LNCAP (cell line): ENCODE results near the gene DLGAP1.

Experiments used
- TF ChIP-seq, protein P1 (sequence below): fragments of 450-650 bp; IDR thresholded peaks from 2 replicates; pipeline ENCODE4 v1.5.1; 2017; ENCODE audit warnings: mild to moderate bottlenecking

Gene DLGAP1

DNA sequence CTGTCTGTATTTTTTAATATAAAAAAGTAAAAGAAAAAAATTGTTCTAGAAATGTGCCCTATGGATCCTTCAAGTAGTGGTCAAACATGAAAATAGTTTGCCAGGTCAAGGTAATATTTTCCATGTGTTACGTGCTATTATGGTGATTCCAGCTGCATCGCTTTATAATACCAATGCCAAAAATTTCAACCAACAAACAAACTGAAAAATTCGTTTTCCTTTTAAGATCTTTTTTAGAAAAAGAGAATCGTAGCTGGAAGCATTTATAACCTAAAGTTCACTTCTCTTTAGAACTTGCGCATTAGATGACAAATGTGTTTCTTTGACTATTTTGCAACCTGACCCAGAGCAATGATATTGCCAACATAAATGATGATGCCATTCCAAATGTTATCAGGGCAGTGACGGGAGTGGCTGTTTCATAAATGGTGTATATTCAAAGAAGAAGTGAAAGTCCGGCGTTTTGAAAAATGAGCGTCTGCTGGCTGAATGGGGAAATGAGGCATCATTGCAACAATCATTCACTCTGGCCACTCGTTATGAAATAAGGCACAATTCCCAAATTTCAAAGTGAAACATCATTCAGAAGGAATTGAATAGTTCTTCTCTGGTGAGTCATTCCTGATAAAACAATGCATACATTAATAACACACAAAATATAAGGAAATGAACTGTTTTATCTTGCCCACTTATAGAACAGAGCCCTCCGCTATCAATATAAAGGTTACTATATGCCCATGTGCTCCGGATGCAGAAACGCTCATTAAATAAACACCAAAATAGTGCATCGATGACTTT is 707.7 kb downstream of the DLGAP1 start:
- TF ChIP-seq, protein P1, sequence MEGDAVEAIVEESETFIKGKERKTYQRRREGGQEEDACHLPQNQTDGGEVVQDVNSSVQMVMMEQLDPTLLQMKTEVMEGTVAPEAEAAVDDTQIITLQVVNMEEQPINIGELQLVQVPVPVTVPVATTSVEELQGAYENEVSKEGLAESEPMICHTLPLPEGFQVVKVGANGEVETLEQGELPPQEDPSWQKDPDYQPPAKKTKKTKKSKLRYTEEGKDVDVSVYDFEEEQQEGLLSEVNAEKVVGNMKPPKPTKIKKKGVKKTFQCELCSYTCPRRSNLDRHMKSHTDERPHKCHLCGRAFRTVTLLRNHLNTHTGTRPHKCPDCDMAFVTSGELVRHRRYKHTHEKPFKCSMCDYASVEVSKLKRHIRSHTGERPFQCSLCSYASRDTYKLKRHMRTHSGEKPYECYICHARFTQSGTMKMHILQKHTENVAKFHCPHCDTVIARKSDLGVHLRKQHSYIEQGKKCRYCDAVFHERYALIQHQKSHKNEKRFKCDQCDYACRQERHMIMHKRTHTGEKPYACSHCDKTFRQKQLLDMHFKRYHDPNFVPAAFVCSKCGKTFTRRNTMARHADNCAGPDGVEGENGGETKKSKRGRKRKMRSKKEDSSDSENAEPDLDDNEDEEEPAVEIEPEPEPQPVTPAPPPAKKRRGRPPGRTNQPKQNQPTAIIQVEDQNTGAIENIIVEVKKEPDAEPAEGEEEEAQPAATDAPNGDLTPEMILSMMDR = no peak

DNA sequence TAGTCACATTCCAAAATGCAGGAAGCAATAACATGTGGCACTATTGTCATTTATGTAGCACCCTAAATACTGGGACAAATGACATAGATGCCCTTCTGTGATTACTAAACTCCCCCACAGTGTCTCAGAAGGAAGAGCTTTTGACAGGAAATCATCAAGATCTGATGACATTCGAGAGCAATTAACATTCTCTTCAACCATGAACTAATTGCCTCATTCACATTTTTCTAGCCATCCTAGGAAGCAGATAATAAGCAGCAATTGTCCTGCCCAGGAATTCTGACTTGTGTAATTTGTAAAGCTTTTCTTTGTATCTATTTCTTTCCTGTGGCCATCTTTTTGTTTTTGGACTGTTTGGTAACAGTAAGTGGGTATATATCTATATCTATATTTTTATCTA is 712.6 kb downstream of the DLGAP1 start:
- TF ChIP-seq, protein P1 = no peak

DNA sequence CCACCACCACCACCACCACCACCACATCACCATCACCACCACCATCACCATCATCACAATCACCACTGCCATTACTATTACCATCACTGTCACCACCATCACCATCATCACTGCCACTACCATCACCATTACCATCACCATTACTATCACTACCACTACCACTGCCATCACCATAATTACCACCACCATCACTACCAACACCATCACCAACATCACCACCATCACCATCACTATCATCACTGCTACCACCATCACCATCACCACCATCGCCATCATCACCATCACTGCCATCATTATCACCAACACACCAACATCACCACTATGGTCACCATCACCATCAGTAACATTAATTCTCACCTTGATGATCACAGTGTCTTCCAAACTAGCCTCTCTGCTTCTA is 713.8 kb downstream of the DLGAP1 start:
- TF ChIP-seq, protein P1 = no peak

DNA sequence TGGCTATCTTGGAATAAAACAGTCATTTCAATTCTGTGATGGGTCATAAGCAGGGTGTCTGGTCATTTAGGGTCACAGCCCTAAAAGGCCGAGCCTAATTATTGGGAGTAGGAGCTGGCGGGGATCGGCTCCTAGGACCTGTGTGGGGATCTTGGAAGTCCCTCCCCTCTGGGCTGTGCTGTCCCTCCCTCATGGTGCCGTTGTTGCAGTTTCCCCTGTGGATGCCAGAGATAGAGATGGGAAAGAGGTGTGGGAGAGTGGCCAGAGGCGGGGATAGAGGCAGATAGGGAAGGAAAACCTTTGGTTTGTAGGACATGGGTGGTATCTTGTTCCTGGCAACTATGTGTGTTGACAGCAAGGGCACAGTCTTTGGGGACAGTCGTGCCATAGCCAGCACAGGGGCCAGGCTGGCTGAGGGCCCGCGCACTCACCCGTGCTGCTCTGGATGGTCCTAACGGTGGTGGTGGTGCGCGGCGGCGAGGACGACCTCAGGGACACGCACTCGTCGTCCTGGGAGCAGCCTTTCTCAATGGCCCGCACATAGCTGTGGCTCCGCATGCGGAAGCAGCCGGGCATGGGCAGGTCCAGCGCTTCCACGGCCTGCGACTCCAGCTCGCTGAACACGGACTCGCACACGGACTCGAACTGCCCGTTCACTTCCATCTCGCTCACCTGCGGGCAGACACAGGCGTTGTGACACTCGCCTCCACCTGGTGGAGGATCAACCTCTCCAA is 726.2 kb downstream of the DLGAP1 start:
- TF ChIP-seq, protein P1 = no peak

DNA sequence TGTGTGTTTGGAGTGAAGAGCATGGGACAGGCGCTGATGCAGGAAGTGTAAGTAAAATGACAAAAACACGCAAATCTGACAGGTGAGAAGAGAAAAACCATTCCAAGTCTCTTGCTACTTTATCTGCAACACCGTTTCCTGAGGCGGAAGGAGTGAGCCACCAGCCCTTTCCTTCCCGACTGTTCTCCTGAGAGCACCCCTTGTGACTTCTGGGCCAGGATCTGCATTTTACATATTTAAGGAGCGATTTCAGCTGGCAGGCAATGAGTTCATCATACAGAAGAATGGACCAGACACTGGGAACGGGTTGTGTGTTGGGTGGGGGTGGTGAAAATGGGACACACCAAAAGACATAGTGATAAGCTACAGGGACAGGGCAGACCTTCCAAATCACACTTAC is 727.8 kb downstream of the DLGAP1 start:
- TF ChIP-seq, protein P1 = no peak

DNA sequence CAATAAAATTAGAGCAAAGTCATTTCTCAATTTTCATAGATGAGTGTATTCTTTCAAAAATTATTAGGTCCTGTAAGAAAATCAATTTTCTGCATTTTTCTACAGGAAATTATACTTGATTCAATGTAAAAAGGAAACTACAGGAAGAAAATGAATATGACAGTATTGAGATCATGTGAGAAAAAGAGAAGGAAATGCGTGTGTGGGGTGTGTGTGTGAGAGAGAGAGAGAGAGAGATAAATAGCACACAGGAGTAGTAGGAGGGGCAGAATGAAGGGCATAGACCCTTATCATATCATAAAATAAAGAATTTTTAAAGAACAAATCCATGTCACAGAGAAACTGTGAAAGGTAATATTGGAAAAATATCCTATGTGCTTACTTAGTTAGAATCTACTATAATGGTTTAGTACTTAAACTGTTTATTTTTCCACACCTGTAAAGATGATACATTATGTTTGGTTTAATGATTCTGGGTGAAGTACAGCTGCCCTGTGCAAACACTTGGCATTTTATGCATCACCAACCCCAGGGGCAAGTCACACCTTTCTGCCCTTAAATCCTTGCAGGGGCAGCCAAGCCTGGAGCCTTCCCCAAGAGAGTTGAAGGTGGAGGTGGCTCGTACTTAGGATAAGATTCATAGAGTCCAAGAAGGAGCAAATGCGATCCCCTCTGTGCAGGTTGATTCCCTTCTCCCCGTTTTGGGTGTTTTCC is 728.7 kb downstream of the DLGAP1 start:
- TF ChIP-seq, protein P1 = no peak

DNA sequence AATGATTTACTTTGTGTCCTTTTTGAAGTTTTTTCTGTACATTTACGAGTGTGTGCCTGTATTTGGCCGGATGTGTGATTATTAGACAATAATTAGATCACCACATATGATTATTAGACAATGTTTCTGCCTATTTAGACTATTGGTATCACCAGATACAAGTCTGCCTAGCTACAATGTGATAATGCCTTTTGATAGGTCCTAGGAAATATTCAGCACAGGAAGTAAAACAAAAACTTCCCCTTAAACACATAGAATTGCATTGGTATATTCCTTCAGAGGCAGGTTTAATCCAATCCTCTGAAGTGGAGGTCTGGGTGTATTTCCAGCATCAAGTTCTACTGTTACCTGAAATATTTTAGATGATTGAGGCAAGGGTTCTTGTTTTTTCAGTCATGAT is 730.0 kb downstream of the DLGAP1 start:
- TF ChIP-seq, protein P1 = no peak
